ENCODE results near the gene GAS6.

DNA sequence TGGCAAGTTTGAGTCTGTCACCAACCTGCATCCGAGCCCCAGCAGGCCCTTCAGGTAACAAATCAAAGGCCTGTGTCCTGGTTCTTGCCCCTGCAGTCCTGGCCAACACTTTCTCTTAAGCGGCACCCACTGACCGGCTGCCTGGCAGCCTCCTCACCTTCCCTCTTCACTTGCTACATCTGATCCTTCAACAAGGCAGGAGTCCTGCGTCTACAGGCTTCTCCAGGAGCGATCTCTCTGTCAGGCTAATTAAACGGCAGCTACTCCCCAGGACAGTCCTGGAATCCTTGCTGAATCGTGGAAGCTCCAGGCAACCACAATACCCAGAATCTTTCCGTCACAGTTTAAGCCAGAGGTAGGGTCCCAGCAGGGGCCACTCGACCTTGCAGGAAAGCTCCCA is 41.1 kb upstream of the GAS6 start:
- TF ChIP-seq EZH2 (IDR thresholded peaks at IDR 0.05; ENCODE audit: borderline replicate concordance, insufficient read depth, low read depth, low read length, poor library complexity, severe bottlenecking): no peak
- TF ChIP-seq, protein P1, sequence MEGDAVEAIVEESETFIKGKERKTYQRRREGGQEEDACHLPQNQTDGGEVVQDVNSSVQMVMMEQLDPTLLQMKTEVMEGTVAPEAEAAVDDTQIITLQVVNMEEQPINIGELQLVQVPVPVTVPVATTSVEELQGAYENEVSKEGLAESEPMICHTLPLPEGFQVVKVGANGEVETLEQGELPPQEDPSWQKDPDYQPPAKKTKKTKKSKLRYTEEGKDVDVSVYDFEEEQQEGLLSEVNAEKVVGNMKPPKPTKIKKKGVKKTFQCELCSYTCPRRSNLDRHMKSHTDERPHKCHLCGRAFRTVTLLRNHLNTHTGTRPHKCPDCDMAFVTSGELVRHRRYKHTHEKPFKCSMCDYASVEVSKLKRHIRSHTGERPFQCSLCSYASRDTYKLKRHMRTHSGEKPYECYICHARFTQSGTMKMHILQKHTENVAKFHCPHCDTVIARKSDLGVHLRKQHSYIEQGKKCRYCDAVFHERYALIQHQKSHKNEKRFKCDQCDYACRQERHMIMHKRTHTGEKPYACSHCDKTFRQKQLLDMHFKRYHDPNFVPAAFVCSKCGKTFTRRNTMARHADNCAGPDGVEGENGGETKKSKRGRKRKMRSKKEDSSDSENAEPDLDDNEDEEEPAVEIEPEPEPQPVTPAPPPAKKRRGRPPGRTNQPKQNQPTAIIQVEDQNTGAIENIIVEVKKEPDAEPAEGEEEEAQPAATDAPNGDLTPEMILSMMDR (IDR thresholded peaks at IDR 0.05): no peak
